Stomach (tissue), 4 donors: ENCODE results near the gene LSAMP.

ENCODE experiments used
- CTCF ChIP-seq, 7 experiments: fragments of 450-650 bp in 4 of 7; fragments of 200-600 bp in 3 of 7; sonication (generic) in 3 of 7; IDR thresholded peaks; one replicate each; pipeline ENCODE4 v1.5.1; 2016 to 2019; ENCODE audit warnings: antibody characterized with exemption in 7 of 7, control low read depth in 2 of 7, mild to moderate bottlenecking in 1 of 7
- EP300 ChIP-seq: sonication (generic); formaldehyde crosslinking; IDR thresholded peaks from one replicate; pipeline ENCODE4 v1.6.1; 2017; ENCODE audit warnings: antibody characterized with exemption
- POLR2A ChIP-seq, 4 donors: fragments of 450-650 bp; IDR thresholded peaks; one replicate each; pipeline ENCODE4 v1.6.1; 2016; ENCODE audit warnings: antibody characterized with exemption in 4 of 4, control low read depth in 2 of 4, mild to moderate bottlenecking in 1 of 4, moderate library complexity in 1 of 4
- POLR2AphosphoS5 ChIP-seq, 3 donors: sonication (generic); formaldehyde crosslinking; IDR thresholded peaks; one replicate each; pipeline ENCODE4 v1.6.1; 2016; ENCODE audit warnings: antibody characterized with exemption in 3 of 3

- no peak for TF ChIP-seq POLR2A (IDR thresholded peaks at IDR 0.05)
- TF ChIP-seq CTCF (IDR thresholded peaks at IDR 0.05), result no peak
- no peak for TF ChIP-seq EP300
- no peak for TF ChIP-seq POLR2AphosphoS5 (IDR thresholded peaks at IDR 0.05)
Observed at GRCh38 chr3:116280130-116280740, 165.1 kb downstream of the LSAMP start.
